OCI-LY3 (cell line): Measurements from ENCODE around the gene IFNG.
"Not testable (repeated sequence)": the region's sequence is repeated elsewhere in the genome, so short reads cannot be mapped to it uniquely, and the experiment has no call there.

Source experiments
- H2AFZ ChIP-seq: fragments of 200-600, 300-600 bp; shearing (Covaris generic); 2 replicates; pipeline ENCODE4 v1.6.0; 2014; ENCODE audit warnings: antibody characterized with exemption, low read depth, low read length
- H3K27ac ChIP-seq: fragments of 200-600, 300-600 bp; sonication (generic); 2 replicates; pipeline ENCODE4 v1.5.1; 2014; ENCODE audit warnings: mild to moderate bottlenecking, low read length, moderate library complexity, mixed read lengths
- H3K27me3 ChIP-seq: fragments of 200-600, 300-600 bp; sonication (generic); 2 replicates; pipeline ENCODE4 v1.6.1; 2014; ENCODE audit warnings: low read depth, low read length, mixed read lengths
- H3K36me3 ChIP-seq: fragments of 200-600, 300-600 bp; sonication (generic); replicated peaks from 2 replicates; pipeline ENCODE3; 2014; ENCODE audit warnings: low read depth, low read length, mixed read lengths
- H3K4me1 ChIP-seq: fragments of 300-600, 200-600 bp; sonication (generic); 2 replicates; pipeline ENCODE4 v1.6.1; 2014; ENCODE audit warnings: low read length, mixed read lengths
- H3K4me2 ChIP-seq: fragments of 200-600, 300-600 bp; sonication (generic); 2 replicates; pipeline ENCODE4 v1.6.1; 2014; ENCODE audit warnings: low read length, mixed read lengths
- H3K4me3 ChIP-seq: fragments of 300-600, 200-600 bp; sonication (generic); 2 replicates; pipeline ENCODE4 v1.5.1; 2014; ENCODE audit warnings: antibody characterized with exemption, mild to moderate bottlenecking, low read length, moderate library complexity
- H3K79me2 ChIP-seq: fragments of 300-600, 200-600 bp; shearing (Covaris generic); 2 replicates; pipeline ENCODE4 v1.6.1; 2014; ENCODE audit warnings: mild to moderate bottlenecking, low read length, mixed read lengths
- H3K9ac ChIP-seq: fragments of 300-600, 200-600 bp; shearing (Covaris generic); 2 replicates; pipeline ENCODE4 v1.6.0; 2014; ENCODE audit warnings: mild to moderate bottlenecking, low read length, moderate library complexity
- H3K9me3 ChIP-seq: fragments of 200-600, 300-600 bp; shearing (Covaris generic); 2 replicates; pipeline ENCODE4 v1.6.1; 2014; ENCODE audit warnings: low read length, mixed read lengths; ENCODE audit not compliant: insufficient read depth
- H4K20me1 ChIP-seq: fragments of 200-600, 300-600 bp; sonication (generic); 2 replicates; pipeline ENCODE4 v1.6.1; 2016; ENCODE audit warnings: low read length, mixed read lengths; ENCODE audit not compliant: insufficient read depth
- CTCF ChIP-seq: fragments of 200-600, 300-600 bp; sonication (generic); IDR thresholded peaks from 2 replicates; pipeline ENCODE4 v1.5.1; 2014; ENCODE audit warnings: antibody characterized with exemption, low read length, low read depth
- EZH2phosphoT487 ChIP-seq: fragments of 200-600 bp; shearing (Covaris generic); IDR thresholded peaks from 2 replicates; pipeline ENCODE4 v1.6.1; 2018; ENCODE audit warnings: antibody characterized with exemption, mixed run types, low read depth

IFNG gene

GRCh38 chr12:68159681-68160304, at the start of gene IFNG:
IFNG (minus strand) TSS chr12:68159740; CDS start chr12:68159615, 125 bp downstream.
- H3K9ac ChIP-seq: no peak within 1 kb of the TSS
- no peaks in the 10 kb centered on the region for H3K79me2 ChIP-seq
- H3K9me3 ChIP-seq: no peaks in the 10 kb centered on the region
- no peak within 1 kb of the TSS for H3K4me2 ChIP-seq
- no peak within 1 kb of the TSS for H3K27ac ChIP-seq
- no peaks in the 10 kb centered on the region for H3K27me3 ChIP-seq
- H3K4me3 ChIP-seq: no peak within 1 kb of the TSS
- TF ChIP-seq CTCF: no peak
- no peak for TF ChIP-seq EZH2phosphoT487
- no peak within 1 kb of the TSS for H2AFZ ChIP-seq
- H4K20me1 ChIP-seq: no peaks in the 10 kb centered on the region
- H3K4me1 ChIP-seq: no peaks in the 10 kb centered on the region
- no peaks in the 10 kb centered on the region for H3K36me3 ChIP-seq

GRCh38 chr12:68209048-68209728, 49.6 kb upstream of the IFNG start:
- H4K20me1 ChIP-seq, H3K27ac ChIP-seq, H3K9ac ChIP-seq, H3K4me3 ChIP-seq, H2AFZ ChIP-seq, H3K36me3 ChIP-seq, H3K9me3 ChIP-seq, H3K4me2 ChIP-seq, H3K79me2 ChIP-seq, H3K4me1 ChIP-seq: not testable (repeated sequence)
- H3K27me3 ChIP-seq: peaks cover 26% of the 10 kb centered on the region

- TF ChIP-seq EZH2phosphoT487: no peak
- no peak for TF ChIP-seq CTCF
- H3K4me1 ChIP-seq: no peaks in the 10 kb centered on the region
- H3K9me3 ChIP-seq: no peaks in the 10 kb centered on the region
- H3K27me3 ChIP-seq: peaks cover 15% of the 10 kb centered on the region
- H3K27ac ChIP-seq: no peak overlapping the region
- no peaks in the 10 kb centered on the region for H3K79me2 ChIP-seq
- H3K4me2 ChIP-seq: no peak overlapping the region
- no peak overlapping the region for H3K9ac ChIP-seq
- H3K36me3 ChIP-seq: no peaks in the 10 kb centered on the region
- no peak overlapping the region for H2AFZ ChIP-seq
- H4K20me1 ChIP-seq: no peaks in the 10 kb centered on the region
- H3K4me3 ChIP-seq: no peak overlapping the region
Observed at GRCh38 chr12:68207276-68207675, 47.7 kb upstream of the IFNG start.

GRCh38 chr12:68206446-68206845, 46.9 kb upstream of the IFNG start:
- Histone ChIP-seq H3K36me3 (no peaks in the 10 kb centered on the region), H3K4me2 (no peak overlapping the region), H3K27ac (no peak overlapping the region), H3K4me3 (no peak overlapping the region), H3K4me1 (no peaks in the 10 kb centered on the region), H3K9ac (no peak overlapping the region), H3K79me2 (no peaks in the 10 kb centered on the region), H3K27me3 (peaks cover 6% of the 10 kb centered on the region), H4K20me1 (no peaks in the 10 kb centered on the region), H3K9me3 (no peaks in the 10 kb centered on the region), H2AFZ (no peak overlapping the region)
- TF ChIP-seq EZH2phosphoT487 (no peak), CTCF (no peak)
